ENCODE results near the gene BDKRB2.

DNA sequence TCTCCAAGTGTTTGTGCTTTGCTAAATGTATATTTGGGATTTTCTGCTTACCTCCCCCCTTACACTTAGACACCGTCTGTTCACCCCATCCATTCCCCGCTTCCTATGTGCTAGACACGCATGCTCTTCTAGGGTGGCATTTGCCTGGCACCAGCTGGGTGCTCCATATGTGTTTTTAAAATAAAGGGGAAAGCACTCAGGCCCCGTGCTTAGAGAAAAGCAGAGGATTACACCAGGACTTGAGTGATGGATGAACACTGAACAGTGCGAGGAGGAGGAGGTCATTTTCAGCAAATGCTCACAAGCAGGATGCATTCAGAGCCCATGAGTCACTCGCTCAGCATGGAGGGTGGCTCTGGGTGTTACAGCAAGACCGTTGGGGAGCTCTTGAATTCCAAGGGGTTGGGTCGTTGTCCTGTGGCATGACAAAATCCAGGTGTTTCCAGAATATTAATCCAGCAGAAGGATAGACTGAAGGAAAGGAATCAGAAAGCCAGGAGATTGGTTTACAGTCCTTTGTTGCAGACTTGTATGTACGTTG lies 48.4 kb downstream of the BDKRB2 start:
- no peak for TF ChIP-seq REST (IDR thresholded peaks at IDR 0.05; ENCODE audit: insufficient read depth in 1 of 2, low read depth in 2 of 2, low read length in 2 of 2)
- TF ChIP-seq POLR2AphosphoS5 (IDR thresholded peaks at IDR 0.05; ENCODE audit: low read depth, low read length): no peak
- no peak for TF ChIP-seq SIN3A (IDR thresholded peaks at IDR 0.05; ENCODE audit: borderline replicate concordance, insufficient read depth, low read length)
- TF ChIP-seq TAF1 (IDR thresholded peaks at IDR 0.05; ENCODE audit: borderline replicate concordance, insufficient read depth, low read length): no peak

Measured in PFSK-1 (cell line).